AG20443 (cell line): ENCODE data around the gene BABAM1.
A peak's percentile ranks its signal among the peaks of the same experiment; 100 is the strongest.

ENCODE experiments used
- DNase-seq: peaks from one replicate; pipeline ENCODE4 v3.0.0; 2012; ENCODE audit warnings: low spot score, mixed read lengths

The BABAM1 gene

DNA sequence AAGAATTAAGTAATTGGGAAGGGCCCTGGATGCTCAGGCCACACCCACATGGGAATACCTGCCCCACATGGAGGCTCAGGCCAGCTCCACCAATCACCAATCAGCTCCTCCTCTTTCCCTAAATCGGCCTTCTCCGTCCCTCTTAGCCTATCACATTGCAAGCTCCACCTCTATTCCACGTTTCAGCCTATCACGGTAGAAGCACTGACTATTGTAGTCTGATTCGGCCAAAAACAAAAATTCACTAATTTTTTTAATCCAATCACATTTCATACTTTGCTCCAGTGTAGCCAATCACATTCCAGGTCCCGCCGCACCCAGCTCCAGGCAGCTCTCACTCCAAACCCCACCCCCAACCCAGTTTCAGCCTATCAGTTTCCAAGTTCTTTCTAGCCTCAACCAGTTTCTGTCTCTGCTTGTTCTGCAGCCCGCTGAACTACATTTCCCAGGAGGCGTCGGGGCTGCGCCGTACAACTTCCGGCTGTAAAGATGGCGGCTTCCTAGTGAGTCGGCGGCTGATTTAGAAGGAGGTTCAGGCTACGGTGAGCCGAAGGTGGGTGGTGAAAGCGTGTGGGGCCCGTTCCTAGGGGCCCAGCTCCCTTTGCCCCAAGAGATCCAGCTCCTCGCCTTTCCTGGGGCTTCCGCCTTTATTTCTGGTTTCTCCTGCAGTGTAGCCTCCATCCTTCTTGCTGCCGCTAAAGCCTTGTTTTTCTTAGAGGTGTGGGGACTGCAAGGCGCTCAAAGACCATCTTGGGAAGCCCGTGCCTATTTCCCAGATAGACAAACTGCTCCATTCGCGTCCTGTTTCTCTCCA, at the start of gene BABAM1:
TSS of gene BABAM1 (plus strand) at position 469 of the 814 bp plus-strand sequence. CDS start 1,364 bp downstream, outside the sequence.
- DNase-seq = peak; percentile 98

DNA sequence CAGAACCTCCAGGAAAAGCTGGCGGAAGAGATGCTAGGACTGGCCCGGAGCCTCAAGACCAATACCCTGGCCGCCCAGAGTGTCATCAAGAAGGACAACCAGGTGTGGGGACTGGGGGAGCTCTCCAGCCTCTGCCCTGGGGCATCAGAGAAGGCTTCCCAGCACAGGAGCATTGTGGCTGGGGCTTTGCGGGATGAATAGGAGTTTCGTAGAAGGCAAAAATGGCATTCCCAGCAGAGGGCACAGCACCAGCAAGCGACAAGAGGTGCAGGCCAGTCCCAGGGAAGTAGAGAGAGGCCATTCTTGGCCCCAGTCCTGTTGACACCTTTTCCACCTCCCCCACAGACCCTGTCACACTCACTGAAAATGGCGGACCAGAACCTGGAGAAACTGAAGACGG, 48.0 kb upstream of the BABAM1 start:
- DNase-seq = no peak

DNA sequence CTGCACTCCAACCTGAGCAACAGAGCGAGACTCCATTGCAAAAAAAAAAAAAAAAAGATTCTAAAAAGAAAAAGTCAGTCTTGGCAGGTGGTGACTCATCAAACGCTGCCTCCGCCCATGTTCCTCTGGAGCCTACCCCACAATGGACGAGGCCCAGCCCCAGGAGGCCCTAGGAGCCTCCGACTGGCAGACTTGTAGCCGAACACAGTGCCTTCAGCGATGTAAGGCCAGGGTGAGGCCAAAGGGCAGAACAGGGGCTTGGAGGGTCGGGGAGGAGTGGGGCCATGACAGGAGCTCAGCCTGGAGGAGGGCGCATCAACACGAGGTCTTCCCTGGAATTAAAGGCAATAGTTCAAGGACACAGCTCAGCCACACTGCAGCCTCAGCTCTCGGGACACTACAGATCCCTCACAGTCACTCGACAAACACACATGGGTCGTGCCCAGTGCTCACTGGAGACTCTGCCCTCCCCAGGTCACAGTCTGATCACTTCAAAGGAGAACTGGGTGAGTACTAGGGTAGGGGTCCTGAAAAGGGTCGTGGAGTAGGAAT, 47.0 kb upstream of the BABAM1 start:
- DNase-seq = peak; percentile 85

DNA sequence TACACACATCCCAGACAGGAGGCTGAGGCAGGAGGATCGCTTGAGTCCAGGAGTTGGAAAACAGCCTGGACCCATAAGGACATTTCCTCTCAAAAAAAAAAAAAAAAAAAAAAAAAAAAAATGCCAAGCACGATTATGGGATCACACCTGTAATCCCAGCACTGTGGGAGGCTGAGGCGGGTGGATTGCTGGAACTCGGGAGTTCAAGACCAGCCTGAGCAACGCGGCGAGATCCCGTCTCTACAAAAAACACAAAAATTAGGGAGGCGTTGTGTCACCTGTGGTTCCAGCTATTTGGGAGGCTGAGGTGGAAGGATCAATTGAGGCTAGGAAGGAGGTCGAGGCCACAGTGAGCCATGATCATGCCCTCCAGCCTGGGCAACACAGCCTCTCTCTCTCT, 42.2 kb upstream of the BABAM1 start:
- no peak for DNase-seq

DNA sequence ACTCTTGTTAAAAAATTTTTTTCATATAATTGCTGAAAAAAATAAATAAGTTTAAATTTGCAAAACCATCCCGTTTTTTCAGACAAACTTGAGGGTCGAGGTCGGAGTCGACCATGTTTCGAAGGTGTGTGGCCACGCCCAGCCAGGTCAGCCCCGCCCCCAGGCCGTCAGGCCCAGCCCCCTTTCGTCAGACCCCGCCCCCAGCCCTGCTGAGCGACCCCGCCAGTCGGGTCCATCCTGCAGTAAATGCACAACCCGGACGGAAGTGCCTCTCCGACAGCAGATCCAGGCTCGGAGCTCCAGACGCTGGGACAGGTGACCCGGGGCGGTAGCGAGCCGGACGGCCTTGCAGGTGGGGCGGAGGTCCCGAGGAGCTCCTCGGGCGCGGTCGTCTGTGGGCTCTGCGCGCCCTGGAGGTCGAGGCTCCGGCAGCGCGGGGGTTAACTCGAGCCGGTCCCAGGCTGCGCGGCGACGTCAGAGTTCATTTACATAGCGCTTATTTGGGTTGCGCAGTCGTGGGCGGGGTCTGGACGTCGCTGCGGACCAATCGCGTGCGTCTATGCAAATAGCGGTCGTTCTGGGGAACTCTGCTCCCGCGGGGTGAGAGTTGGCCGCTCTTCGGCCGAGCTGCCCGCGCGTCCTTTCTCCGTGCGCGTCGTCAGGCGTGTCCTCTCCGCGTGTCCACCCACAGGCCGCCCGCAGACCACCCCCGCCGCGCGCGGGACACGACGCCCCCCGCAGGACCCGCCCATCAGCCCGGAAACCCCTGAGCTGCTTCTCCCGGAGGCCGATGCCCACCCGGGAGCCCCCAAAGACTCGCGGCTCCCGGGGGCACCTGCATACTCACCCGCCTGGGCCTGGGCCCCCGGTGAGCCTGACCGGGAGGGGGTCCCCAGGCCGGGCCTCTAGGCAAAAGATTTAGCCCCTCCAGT, 41.0 kb upstream of the BABAM1 start, which contains the start of gene OCEL1:
TSS of gene OCEL1 (plus strand) at position 225 of the 932 bp plus-strand sequence. CDS start at position 247, 22 bp downstream.
- DNase-seq = peak; percentile 96

DNA sequence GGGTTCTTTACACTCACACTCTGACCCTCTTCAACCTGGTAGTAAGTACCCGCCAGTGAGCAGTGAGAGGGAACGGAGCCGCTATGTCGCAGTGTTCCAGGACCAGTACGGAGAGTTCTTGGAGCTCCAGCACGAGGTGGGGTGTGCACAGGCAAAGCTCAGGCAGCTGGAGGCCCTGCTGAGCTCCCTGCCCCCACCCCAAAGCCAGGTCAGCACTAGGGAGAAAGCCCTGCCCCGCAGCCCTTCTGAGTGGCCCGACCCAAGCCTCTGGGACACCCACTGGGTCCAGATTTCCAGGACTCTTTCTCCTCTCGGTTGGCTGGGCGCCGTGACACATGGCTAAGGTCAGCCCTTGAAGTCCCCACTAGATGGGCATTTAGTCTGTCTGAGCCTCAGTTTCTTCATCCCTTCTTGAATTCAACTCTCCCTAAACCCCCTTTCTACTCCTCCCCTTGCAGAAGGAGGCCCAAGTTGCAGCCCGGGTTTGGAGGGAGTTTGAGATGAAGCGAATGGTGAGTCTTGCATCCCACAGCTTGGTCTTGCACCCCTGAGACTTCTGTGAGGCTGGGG, 39.4 kb upstream of the BABAM1 start:
- no peak for DNase-seq

DNA sequence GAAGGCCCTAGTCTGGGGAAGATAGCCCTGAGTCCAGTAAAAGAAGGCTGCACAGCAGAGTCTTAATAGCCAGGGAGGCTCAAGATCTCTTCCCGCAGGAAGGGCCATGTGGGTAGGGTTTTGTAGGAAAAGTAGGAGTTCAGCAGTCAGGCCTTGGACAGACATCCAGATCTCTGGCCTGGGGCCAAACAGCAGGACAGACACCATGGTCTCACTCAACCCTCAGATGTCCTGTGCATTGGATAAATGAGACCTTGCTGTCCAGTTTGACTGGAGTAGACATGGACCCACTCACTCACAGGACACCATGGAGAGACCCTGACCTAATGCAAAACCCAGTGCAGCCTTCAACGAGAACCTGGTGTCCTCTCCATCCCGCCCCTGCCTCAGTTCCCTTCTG, 37.4 kb upstream of the BABAM1 start:
- no peak for DNase-seq

DNA sequence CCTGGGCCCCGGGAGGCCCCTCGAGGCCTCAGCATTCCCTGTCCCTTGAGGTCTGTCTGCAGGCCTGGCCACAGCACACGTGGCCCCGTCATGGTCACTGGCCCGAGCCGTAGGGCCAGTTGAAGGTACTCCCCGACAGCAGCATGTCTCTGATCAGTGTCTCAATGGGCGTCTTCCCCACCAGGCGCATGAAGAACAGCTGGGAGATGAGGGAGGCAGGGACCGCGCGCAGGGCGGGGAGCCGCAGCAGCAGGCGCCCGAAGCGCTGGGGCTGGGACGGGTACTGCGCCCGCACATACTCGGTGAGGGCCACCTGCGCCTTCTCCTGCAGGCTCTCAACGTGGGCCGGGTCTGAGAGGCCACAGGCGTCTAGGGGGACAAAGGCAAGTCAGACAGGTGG, 35.0 kb upstream of the BABAM1 start:
- no peak for DNase-seq

DNA sequence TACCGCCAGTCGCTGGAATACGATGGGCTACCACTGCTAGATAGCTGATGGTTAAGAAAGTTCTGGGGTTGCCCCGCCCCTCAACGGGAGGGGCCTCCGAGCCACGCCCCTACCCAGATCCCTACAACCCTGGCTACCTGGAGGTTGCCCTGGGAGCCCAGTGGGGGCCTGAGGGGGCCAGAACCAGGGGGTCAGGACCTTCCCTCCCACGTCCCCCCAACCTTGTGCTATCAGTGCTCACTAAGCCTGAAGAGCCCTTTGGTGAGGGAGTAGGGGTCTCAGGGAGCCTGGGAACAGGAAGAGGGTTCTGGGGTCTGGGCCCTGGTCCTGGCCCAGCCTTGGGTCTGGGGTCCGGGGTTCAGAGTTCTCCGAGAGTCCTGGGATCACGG, 32.3 kb upstream of the BABAM1 start:
- DNase-seq = peak; percentile 77

DNA sequence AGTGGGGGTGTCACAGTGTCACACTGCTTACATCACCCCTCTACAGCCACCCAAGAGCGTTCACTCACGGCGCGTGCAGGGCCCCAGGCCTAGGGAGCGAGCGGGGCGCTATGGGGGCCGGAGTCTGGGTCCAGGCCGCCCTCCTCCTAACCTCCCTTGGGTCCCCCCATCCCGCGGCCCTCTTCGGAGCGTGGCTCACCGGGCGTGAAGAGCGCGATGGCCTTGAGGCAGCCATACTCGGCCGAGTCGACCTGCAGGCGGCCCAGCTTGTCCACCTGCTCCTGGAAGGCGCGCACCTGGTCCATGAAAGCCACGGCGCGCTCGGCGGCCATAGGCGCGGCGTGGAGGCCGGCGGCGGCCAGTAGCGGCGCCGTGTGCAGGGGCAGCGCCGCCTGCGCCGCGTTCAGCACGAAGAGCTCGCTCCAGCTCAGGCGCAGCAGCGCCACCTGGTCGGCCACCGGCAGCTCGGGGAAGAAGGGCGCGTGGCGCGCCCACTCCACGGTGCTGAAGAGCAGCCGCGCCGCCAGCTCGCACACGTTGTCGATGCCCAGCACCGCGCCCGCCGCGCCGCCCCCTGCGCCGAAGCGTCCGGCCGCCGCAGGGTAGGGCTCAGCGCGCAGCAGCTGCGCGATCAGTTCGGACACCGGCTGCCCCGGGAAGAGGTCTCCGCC, 31.8 kb upstream of the BABAM1 start:
- DNase-seq = peak; percentile 67

DNA sequence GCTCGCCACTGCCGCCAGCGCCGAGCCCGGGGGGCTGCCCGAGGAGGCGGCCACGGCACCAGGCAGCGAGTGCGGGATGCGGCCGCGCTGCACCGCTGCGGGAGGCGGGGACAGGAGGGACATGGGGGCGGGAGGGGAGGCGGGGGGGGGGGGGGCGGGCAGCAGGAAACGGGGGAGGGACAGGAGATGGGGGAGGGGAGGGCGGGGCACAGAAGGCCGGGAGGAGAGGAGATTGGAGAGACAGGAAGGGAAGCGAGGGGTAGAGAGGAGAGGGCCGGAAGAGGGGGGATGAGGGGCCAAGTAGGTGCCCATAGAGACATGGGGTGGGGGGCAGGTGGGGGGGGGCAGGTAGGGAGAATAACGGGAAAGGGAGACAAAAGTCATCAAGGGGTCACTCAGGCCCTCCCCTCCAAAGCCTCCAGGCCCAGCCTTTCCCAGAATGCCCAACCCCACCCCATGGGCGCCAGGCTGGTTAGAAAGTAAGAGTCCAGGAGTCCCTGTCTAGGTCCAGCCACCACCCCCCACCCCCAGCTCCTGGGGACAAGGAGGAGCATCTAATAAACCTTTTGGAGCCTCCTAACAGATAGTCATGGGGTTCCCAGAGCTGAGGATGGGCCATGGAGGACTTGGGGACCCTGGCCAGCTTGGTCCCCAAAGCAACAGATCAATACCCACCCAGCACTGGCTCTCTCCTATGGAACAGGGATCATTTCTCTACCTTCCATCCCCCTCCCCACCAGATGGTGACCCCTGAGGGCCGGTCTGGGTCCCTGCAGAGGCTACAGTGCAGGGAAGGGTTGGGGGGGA, 31.1 kb upstream of the BABAM1 start:
- peak; percentile 60 for DNase-seq

DNA sequence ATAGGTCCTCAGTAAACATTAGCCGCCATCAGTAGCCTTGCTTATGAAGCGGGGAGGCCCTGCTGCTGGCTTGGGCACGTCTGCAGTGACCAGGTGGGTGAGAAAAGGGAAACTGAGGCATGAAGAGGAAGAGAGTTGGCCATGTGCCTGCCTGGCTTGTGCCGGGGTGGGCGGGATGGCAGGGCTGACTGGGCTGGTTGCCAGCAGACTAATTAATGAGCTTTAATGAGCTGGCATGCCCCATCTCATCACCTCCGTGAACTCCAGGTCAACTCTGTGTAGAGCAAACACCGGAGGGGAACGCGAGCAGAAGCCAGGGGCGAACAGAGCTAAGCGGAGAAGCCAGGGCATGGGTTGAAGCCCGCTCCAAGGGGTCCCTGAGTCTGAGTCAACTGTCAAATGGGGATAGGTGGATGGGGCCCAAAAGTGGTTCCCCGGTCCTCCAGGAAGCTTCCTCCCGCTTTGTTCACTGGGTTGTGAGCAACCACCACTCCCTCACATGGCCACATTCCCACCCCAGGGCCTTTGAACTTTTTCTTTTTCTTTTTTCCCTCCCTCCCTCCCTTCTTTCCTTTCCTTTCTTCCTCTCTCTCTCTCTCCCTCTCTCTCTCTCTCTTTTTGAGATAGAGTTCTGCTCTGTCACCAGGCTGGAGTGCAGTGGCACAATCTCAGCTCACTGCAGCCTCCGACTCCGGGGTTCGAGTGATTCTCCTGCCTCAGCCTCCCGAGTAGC, 30.3 kb upstream of the BABAM1 start:
- no peak for DNase-seq

DNA sequence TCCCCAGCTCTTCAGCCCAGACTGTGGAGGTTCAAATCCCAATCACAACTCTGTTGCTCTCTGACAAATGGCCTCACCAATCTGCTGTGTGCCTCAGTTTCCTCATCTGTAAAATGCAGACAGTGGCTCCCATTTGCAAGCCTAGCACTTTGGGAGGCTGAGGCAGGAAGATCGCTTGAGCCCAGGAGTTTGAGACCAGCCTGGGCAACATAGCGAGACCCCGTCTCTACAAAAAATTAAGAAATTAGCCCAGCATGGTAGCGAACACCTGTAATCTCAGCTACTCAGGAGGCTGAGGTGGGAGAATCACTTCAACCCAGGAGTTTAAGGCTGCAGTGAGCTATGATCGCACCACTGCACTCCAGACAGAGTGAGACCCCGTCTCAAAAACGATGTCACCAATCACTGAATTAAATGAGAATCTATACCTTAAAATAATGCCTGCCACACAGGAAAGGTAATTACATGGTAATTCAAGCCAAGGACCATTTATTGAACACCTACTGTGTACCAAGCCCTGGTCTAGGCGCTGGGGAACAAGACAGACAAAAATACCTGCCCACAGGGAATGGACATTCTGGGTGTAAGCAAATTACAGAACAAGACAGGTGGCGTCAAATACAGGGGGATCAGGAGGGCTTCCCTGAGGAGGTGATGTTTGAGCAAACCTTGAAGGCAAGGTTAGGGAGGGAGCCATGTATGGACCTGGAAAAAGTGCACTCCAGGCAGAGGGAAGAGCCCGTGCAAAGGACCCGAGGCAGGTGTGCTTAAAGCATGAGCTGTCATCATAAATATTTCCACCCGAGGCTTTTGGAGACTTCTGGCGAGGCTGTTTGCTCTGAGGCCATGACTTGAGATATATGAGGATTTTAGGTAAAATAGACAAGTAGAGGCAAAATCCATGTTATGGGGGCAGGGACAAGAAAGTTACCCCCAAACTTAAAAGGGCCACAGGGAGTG, 29.2 kb upstream of the BABAM1 start:
- no peak for DNase-seq

DNA sequence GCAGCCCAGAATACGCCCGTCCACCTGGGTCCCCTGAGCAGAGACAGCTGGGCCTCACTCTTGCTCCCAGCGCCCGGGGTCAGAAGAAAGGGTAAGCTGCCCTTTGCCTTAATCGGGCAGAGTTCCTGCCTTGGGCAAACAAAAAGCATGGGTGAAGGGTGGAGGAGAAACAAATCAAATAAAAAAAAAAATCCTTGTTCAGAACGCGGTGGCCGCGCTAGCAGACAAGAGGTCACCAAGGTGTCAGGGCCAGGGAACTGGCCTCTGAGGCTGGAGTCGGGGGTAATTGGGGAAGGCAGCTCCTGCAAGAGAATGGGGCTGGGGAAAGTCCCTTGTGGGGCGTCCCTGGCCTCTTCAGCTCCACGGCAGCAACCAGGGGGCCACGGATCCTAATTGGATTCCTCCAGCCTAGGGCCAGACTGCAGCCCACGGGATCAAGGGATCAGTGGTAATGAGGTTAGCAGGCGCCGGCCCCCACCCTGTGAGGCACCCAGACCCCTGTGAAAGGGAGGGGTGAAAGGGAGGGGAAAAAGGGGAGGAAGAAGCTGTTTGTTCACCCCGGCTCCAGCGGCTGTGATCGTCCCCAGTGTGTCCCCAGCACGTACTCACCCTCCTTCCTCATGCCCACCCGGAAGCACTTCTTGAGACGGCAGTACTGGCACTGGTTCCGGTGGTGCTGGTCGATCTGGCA, 27.0 kb upstream of the BABAM1 start:
- DNase-seq = no peak

DNA sequence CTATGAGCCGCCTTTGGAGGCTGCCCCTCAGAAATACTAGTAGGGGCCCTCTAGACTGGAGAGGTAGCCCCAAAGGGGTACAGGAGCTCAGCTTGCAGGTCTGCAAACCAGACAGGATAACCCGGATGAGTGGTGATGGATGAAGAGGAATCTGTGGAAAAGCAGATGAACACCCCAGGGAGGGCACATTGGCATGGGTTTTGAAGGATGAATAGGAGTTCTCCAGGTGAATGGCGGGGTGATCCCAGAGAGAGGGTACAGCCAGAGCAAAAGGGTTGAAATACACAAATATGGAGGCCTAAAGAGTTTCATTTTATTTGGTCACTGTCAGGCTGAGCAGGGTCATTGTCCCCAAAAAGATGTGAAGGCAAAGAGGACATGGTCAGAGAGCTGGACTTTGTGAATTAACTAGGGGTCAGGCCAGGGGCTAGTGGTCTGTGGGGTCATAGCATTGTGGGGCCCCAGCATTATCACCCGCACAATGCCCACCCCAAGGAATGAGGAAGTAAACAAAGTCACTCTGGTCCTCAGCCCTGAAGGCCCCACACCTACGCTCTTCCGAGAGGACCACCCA, 26.3 kb upstream of the BABAM1 start:
- DNase-seq = no peak

DNA sequence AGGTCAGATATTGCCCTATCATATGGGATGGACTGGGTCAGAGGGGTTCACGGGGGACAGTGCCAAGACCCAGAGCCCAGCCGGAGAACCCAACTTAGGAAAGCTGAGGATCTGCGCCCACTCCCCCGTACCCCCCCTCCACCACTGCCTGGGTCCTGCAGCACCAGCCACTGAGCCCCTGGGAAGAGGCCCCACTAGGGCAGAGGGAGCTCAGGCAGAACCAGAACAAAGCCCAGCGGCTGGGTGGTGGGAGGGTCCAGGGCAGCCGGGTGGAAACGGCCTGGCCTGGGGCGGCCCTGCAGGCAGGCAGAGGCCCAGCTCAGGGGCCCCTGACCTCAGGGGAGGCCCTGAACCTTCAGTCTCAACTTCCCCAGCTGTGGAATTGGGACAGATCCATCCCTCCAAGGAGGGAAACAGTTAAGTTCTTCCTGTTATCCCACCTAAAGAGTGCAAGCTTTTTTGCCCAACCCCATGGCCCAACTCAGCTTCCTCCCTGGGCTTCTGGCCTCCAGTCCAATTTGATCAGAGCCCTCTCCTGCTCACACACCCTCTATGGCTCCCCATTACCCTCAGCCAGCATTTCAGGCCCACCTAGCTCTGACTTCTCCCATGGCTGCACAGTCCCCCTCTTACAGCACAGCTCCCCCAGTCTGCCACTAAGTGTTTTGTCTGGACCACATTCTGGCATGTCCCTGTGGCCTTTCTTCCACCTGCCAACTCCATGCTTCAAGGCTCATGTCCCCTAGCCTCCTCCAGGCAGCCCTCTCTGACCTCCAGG, 24.6 kb upstream of the BABAM1 start:
- DNase-seq = no peak

DNA sequence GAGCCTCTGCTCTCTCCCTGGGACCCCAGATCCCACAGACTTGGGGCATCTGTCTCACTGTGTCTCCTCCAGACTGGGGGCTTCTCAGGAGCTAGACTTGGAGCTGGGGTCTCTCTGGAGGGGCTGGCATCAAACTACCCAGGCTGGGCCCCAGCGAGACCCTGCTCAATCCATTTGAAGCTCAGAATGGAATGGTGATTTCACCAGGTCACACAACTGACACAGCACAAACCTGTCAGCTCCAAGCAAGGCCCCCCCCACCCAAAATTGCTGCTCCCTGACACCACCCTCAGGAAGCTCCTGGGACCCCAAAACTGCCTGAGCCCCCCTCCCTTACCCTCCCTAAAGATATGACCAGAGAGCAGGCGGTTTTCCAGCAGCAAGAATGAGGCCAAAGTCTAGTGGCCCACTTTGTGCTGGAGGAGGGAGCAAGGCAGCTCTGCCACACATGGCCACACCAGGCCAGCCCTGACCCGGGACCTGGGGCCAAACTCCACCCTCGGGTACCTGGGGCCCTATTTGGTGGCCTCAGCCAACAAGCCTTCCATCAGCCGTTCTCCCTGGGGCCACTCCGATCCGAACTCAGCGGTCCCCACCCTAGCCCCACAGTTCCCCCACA, 23.9 kb upstream of the BABAM1 start:
- no peak for DNase-seq
